K562 (cell line): ENCODE data around the gene THADA. TPM values are rescaled to one million over a fixed set of nuclear protein-coding genes. Genes with fewer than 3 reads are reported as not detected.

Experiments
- ATAC-seq: fragments of 200-7000 bp; cut with Tn5 transposase; 3 replicates; pipeline ENCODE4 v1.9.1; 2020; ENCODE audit warnings: moderate library complexity
- BruUV-seq: library from RNA; stranded (reverse); fragments of 400-500 nt; replicated peaks from 2 replicates; lab custom pipeline; 2021; lab: Mats Ljungman, UMichigan
- CTCF ChIA-PET: fragments of 300-600 bp; formaldehyde crosslinking; extraction: SDS; loops from one replicate; lab custom pipeline; 2021; ENCODE audit warnings: low intra/inter-chr PET ratio; lab: Yijun Ruan, JAX
- POLR2A ChIA-PET: fragments of 300-600, 350-650 bp; sonication (Branson Sonifier 250); formaldehyde crosslinking; extraction: SDS; loops from one replicate; lab custom pipeline; 2021; ENCODE audit warnings: antibody characterized with exemption, inconsistent platforms; lab: Yijun Ruan, JAX
- DNase-seq, 4 experiments: peaks; one replicate each; pipeline versions ENCODE4 v3.0.0 to v3.0.0-alpha.2; 2011 to 2018; ENCODE audit warnings: low spot score in 3 of 4, mixed read lengths in 3 of 4; ENCODE audit errors: extremely low read depth in 1 of 4
- FAIRE-seq: peaks from 2 replicates; lab custom pipeline; 2011; peaks lifted over from hg19 to GRCh38; lab: Jason Lieb, UNC
- H2AFZ ChIP-seq: 2 replicates; pipeline ENCODE4 v1.6.0; 2011; ENCODE audit warnings: low read depth, low read length, control low read depth, inconsistent platforms
- H3K27ac ChIP-seq: fragments of 200-600 bp; 3 replicates; pipeline ENCODE4 v1.8.0; 2011; ENCODE audit warnings: low read depth, mild to moderate bottlenecking, control low read depth, inconsistent platforms, low read length, moderate library complexity, mixed read lengths; ENCODE audit errors: extremely low read depth
- H3K27me3 ChIP-seq, 2 experiments: fragments of 300-600 bp in 1 of 2; 2 replicates in 1 of 2; 3 replicates in 1 of 2; pipeline versions ENCODE4 v1.6.0 to v1.8.0; 2011; ENCODE audit warnings: inconsistent platforms in 2 of 2, low read length in 2 of 2, mild to moderate bottlenecking in 1 of 2, mixed read lengths in 1 of 2, moderate library complexity in 1 of 2; ENCODE audit not compliant: control insufficient read depth in 2 of 2, insufficient read depth in 2 of 2
- H3K36me3 ChIP-seq: fragments of 300-600 bp; 3 replicates; pipeline ENCODE4 v1.8.0; 2011; ENCODE audit warnings: mild to moderate bottlenecking, low read length, inconsistent platforms; ENCODE audit not compliant: control insufficient read depth, insufficient read depth
- H3K4me1 ChIP-seq, 2 experiments: fragments of 200-600 bp in 1 of 2; replicated peaks in 1 of 2; 2 replicates in 1 of 2; 3 replicates in 1 of 2; pipeline versions ENCODE4 v1.5.1 to v1.8.0; 2011; ENCODE audit warnings: inconsistent platforms in 2 of 2, low read length in 2 of 2, mild to moderate bottlenecking in 1 of 2, mixed read lengths in 1 of 2, moderate library complexity in 1 of 2; ENCODE audit not compliant: control insufficient read depth in 2 of 2, insufficient read depth in 2 of 2
- H3K4me2 ChIP-seq: 2 replicates; pipeline ENCODE4 v1.6.1; 2011; ENCODE audit warnings: low read length, control low read depth, inconsistent platforms, mixed read lengths; ENCODE audit not compliant: insufficient read depth
- H3K4me3 ChIP-seq: fragments of 200-600 bp; sonication (generic), shearing (Covaris generic); 2 replicates; pipeline ENCODE4 v1.5.1; 2016; ENCODE audit warnings: control low read depth, inconsistent platforms
- H3K79me2 ChIP-seq: fragments of 200-600 bp; 3 replicates; pipeline ENCODE4 v1.8.0; 2011; ENCODE audit warnings: low read length, inconsistent platforms; ENCODE audit not compliant: control insufficient read depth, insufficient read depth
- H3K9ac ChIP-seq, 2 experiments: 2 replicates each; pipeline versions ENCODE4 v1.6.0 to v1.6.1; 2011; ENCODE audit warnings: low read depth in 2 of 2, low read length in 2 of 2, control low read depth in 1 of 2, inconsistent platforms in 1 of 2, mild to moderate bottlenecking in 1 of 2, mixed read lengths in 1 of 2; ENCODE audit not compliant: insufficient read depth in 1 of 2
- H3K9me1 ChIP-seq: one replicate; pipeline ENCODE4 v1.6.0; 2011; ENCODE audit warnings: inconsistent platforms, mild to moderate bottlenecking, low read length, moderate library complexity; ENCODE audit not compliant: control insufficient read depth, insufficient read depth
- H3K9me3 ChIP-seq: replicated peaks from 2 replicates; pipeline ENCODE4 v1.5.1; 2011; ENCODE audit warnings: low read depth, low read length, inconsistent platforms; ENCODE audit not compliant: control insufficient read depth, insufficient read depth
- H4K20me1 ChIP-seq: replicated peaks from 2 replicates; pipeline ENCODE4 v1.6.1; 2011; ENCODE audit warnings: low read length, inconsistent platforms, mixed read lengths; ENCODE audit not compliant: control insufficient read depth, insufficient read depth
- ZSCAN32 ChIP-seq: fragments of 450-650 bp; formaldehyde crosslinking; IDR thresholded peaks from 2 replicates; pipeline ENCODE4 v1.4.0; 2020; ENCODE audit warnings: mild to moderate bottlenecking, moderate library complexity
- WGBS: fragments of 100-300 bp; shearing (Covaris generic); methylation state at CpG from one replicate; pipeline ENCODE4 v1.1.6; 2016; ENCODE audit warnings: low coverage, mixed read lengths; ENCODE audit not compliant: insufficient coverage; ENCODE audit errors: missing lambda C conversion rate; 5-methylcytosine and 5-hydroxymethylcytosine counted together
- in situ Hi-C: fragments of 300-500 bp; cut with MboI; formaldehyde crosslinking; loops from 4 replicates; pipeline ENCODE4 v1.15.0; 2018; ENCODE audit warnings: inconsistent platforms, mixed read lengths
- intact Hi-C: fragments of 100-400 bp; cut with micrococcal nuclease; formaldehyde crosslinking; loops from 2 replicates; pipeline ENCODE4 v1.14.2; 2022
- polyA plus RNA-seq, 8 experiments: library from polyadenylated mRNA; depleted of rRNA in 4 of 8; stranded (reverse) in 5 of 8; unstranded in 3 of 8; fragments of >200 nt; fragmentation: Nextera tagmentation in 2 of 8; fragmentation: Illumina TruSeq in 1 of 8; extraction: Ambion mirVana in 2 of 8; extraction: Trizol in 1 of 8; gene quantifications; 2 replicates each; pipeline versions ENCODE4 v1.2.1 to v1.2.3, GENCODE V29; 2011 to 2014; ENCODE audit warnings: inconsistent platforms in 1 of 8, missing spikeins in 1 of 8
- total RNA-seq, 7 experiments: library from RNA; depleted of rRNA in 6 of 7; stranded (reverse); fragments of >200 nt in 6 of 7; fragmentation: Illumina TruSeq in 2 of 7; extraction: Trizol in 2 of 7; gene quantifications; 2 replicates each; pipeline versions ENCODE4 v1.2.1 to v1.2.3, GENCODE V29; 2011 to 2021; ENCODE audit warnings: low replicate concordance in 1 of 7
- TF ChIP-seq, protein P1 (sequence below), 3 experiments: IDR thresholded peaks in 2 of 3; conservative IDR thresholded peaks in 1 of 3; 2 replicates each; pipeline ENCODE4 v1.5.1; 2011 to 2012; ENCODE audit warnings: low read length in 3 of 3, mild to moderate bottlenecking in 3 of 3, control low read depth in 2 of 3, improper control_type of control experiment in 1 of 3, inconsistent platforms in 1 of 3, low read depth in 1 of 3, mixed read lengths in 1 of 3, moderate library complexity in 1 of 3; ENCODE audit not compliant: insufficient read depth in 2 of 3

The THADA gene
- total and polyA plus RNA-seq, 9 of the 15 experiments (the other 6 are each of a cell fraction or from before 2014, with no cell fraction given) = 17.8 to 34.7 (median 31.9) TPM

DNA sequence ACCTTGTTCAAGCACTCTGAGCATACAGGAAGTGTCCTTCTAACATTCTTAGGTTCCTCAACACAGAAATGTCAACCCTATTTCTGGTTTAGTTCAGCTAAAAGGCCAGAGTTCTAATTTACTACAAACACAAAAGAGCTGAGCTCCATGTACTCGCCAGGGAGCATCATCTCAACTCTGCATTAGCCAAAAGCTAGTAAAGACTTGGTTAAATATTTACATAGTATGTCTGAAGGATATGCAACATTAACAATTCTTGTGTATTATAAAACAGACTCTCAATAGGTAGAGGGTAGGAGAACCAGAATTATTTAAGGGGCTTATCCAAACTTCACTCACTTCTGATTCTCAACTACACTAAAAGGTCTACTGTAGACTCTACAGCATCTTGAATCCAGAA, 154.6 kb downstream of the THADA start:
- H3K27me3 ChIP-seq = no peaks in the 10 kb centered on the region
- H3K4me1 ChIP-seq = no peaks in the 10 kb centered on the region
- no peak for FAIRE-seq
- no peaks in the 10 kb centered on the region for H3K9me3 ChIP-seq
- no peak overlapping the region for H3K9ac ChIP-seq
- POLR2A ChIA-PET = interaction anchor here (1.7 kb wide), 1 partner anchor 27 kb away, joined by 4 read pairs; no protein-coding TSS in a partner anchor
- DNase-seq = no peak
- no peak for TF ChIP-seq ZSCAN32 (CRISPR knock-in tag)
- TF ChIP-seq, protein P1, sequence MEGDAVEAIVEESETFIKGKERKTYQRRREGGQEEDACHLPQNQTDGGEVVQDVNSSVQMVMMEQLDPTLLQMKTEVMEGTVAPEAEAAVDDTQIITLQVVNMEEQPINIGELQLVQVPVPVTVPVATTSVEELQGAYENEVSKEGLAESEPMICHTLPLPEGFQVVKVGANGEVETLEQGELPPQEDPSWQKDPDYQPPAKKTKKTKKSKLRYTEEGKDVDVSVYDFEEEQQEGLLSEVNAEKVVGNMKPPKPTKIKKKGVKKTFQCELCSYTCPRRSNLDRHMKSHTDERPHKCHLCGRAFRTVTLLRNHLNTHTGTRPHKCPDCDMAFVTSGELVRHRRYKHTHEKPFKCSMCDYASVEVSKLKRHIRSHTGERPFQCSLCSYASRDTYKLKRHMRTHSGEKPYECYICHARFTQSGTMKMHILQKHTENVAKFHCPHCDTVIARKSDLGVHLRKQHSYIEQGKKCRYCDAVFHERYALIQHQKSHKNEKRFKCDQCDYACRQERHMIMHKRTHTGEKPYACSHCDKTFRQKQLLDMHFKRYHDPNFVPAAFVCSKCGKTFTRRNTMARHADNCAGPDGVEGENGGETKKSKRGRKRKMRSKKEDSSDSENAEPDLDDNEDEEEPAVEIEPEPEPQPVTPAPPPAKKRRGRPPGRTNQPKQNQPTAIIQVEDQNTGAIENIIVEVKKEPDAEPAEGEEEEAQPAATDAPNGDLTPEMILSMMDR (IDR thresholded peaks at IDR 0.05 in 2 of 3, conservative IDR thresholded peaks at IDR 0.05 in 1 of 3; ENCODE audit: insufficient read depth in 2 of 3, low read depth in 1 of 3, low read length in 3 of 3) = no peak
- TF ChIP-seq, all 486 proteins: peak for 0
- ATAC-seq = no peak
- no peaks in the 10 kb centered on the region for H3K79me2 ChIP-seq
- no peak overlapping the region for H3K4me3 ChIP-seq
- no peaks in the 10 kb centered on the region for H3K36me3 ChIP-seq
- no peaks in the 10 kb centered on the region for H3K9me1 ChIP-seq
- no TSS peak for BruUV-seq
- intact Hi-C loops = no loop called here
- in situ Hi-C loops = no loop called here
- CTCF ChIA-PET = interaction anchor here (0.7 kb wide), 1 partner anchor 513 kb away, joined by 3 read pairs; no protein-coding TSS in a partner anchor
- 100% methylated on average over 1 of the region's 1 CpG for WGBS
- H4K20me1 ChIP-seq = no peaks in the 10 kb centered on the region
- H3K27ac ChIP-seq = no peak overlapping the region
- H2AFZ ChIP-seq = no peak overlapping the region
- no peak overlapping the region for H3K4me2 ChIP-seq
